Stimulated activated naive CD8-positive, alpha-beta T cell treated with anti-CD3 and anti-CD28 coated beads, Interleukin-15, amount 100 ng/mL, for 72 hours (primary cell): ENCODE data around the gene VCL.
"Not testable (repeated sequence)": the region's sequence is repeated elsewhere in the genome, so short reads cannot be mapped to it uniquely, and the experiment has no call there.

Source experiments
- ATAC-seq: fragments of 150-1000 bp; cut with Tn5 transposase; 2 replicates; pipeline ENCODE4 v1.10.0; 2021; ENCODE audit warnings: mild to moderate bottlenecking, moderate library complexity
- DNase-seq, 2 donors: peaks; one replicate each; pipeline ENCODE4 v3.0.0; 2021 to 2022
- H3K27ac Mint-ChIP-seq, 2 donors: one replicate each; pipeline ENCODE4 v1.8.0; 2022; ENCODE audit warnings: mild to moderate bottlenecking in 2 of 2, mixed read lengths in 2 of 2, moderate library complexity in 2 of 2
- H3K27me3 Mint-ChIP-seq: one replicate; pipeline ENCODE4 v1.8.0; 2022; ENCODE audit warnings: mixed read lengths
- H3K4me1 Mint-ChIP-seq: one replicate; pipeline ENCODE4 v1.8.0; 2022; ENCODE audit warnings: mild to moderate bottlenecking, mixed read lengths
- H3K4me3 Mint-ChIP-seq, 2 donors: one replicate each; pipeline ENCODE4 v1.8.0; 2022; ENCODE audit warnings: mild to moderate bottlenecking in 2 of 2, mixed read lengths in 2 of 2, moderate library complexity in 1 of 2
- H3K9me3 Mint-ChIP-seq, 2 donors: one replicate each; pipeline ENCODE4 v1.8.0; 2022; ENCODE audit warnings: mixed read lengths in 2 of 2

Gene VCL

GRCh38 chr10:74146980-74147379 lies 149.1 kb downstream of the VCL start:
- not testable (repeated sequence) for H3K27ac Mint-ChIP-seq, H3K9me3 Mint-ChIP-seq, H3K27me3 Mint-ChIP-seq, ATAC-seq, DNase-seq, H3K4me3 Mint-ChIP-seq
- H3K4me1 Mint-ChIP-seq: peaks cover 35% of the 10 kb centered on the region

GRCh38 chr10:74150204-74150989 lies 152.5 kb downstream of the VCL start, which contains the start of gene AP3M1:
TSS of gene AP3M1 (minus strand) at chr10:74150828. CDS start at chr10:74138379, 12,449 bp downstream.
- Mint-ChIP-seq H3K9me3 (no peaks in the 10 kb centered on the region), H3K27ac (no peak within 1 kb of the TSS), H3K4me1 (peaks cover 59% of the 10 kb centered on the region), H3K4me3 (no peak within 1 kb of the TSS), H3K27me3 (no peaks in the 10 kb centered on the region)
- peak in 1 of 2 donors; percentile 83 for DNase-seq
- ATAC-seq: peak; percentile 78

GRCh38 chr10:74150990-74151878 lies 153.3 kb downstream of the VCL start, which contains the start of gene ADK:
TSS of gene ADK (plus strand) at chr10:74151221. CDS start at chr10:74151279, 58 bp downstream.
- peak; percentile 97 for ATAC-seq
- peak within 1 kb of the TSS in 1 of 2 donors; percentile 63 for H3K27ac Mint-ChIP-seq
- H3K4me1 Mint-ChIP-seq: peaks cover 57% of the 10 kb centered on the region
- DNase-seq: peak; percentile 99
- H3K9me3 Mint-ChIP-seq: no peaks in the 10 kb centered on the region
- H3K4me3 Mint-ChIP-seq: no peak within 1 kb of the TSS
- H3K27me3 Mint-ChIP-seq: no peaks in the 10 kb centered on the region

GRCh38 chr10:74151879-74152722 lies 154.2 kb downstream of the VCL start:
- H3K27me3 Mint-ChIP-seq: no peaks in the 10 kb centered on the region
- no peak for DNase-seq
- ATAC-seq: no peak
- no peaks in the 10 kb centered on the region for H3K9me3 Mint-ChIP-seq
- H3K27ac Mint-ChIP-seq: peak overlapping the region in 1 of 2 donors; percentile 63
- H3K4me3 Mint-ChIP-seq: peak overlapping the region in 1 of 2 donors; percentile 31
- H3K4me1 Mint-ChIP-seq: peaks cover 58% of the 10 kb centered on the region

GRCh38 chr10:74153123-74153522 lies 155.2 kb downstream of the VCL start:
- ATAC-seq: no peak
- no peaks in the 10 kb centered on the region for H3K9me3 Mint-ChIP-seq
- peaks cover 50% of the 10 kb centered on the region for H3K4me1 Mint-ChIP-seq
- no peak overlapping the region for H3K27ac Mint-ChIP-seq
- H3K27me3 Mint-ChIP-seq: no peaks in the 10 kb centered on the region
- DNase-seq: no peak
- peak overlapping the region; percentile 5 to 24 for H3K4me3 Mint-ChIP-seq

- H3K9me3 Mint-ChIP-seq: no peaks in the 10 kb centered on the region
- H3K27ac Mint-ChIP-seq: no peak overlapping the region
- ATAC-seq: no peak
- peak overlapping the region in 1 of 2 donors; percentile 27 for H3K4me3 Mint-ChIP-seq
- no peaks in the 10 kb centered on the region for H3K27me3 Mint-ChIP-seq
- DNase-seq: no peak
- peaks cover 45% of the 10 kb centered on the region for H3K4me1 Mint-ChIP-seq
These were observed 155.8 kb downstream of the VCL start for GRCh38 chr10:74153676-74154075.

- no peak overlapping the region for H3K27ac Mint-ChIP-seq
- ATAC-seq: no peak
- H3K4me1 Mint-ChIP-seq: peaks cover 43% of the 10 kb centered on the region
- no peaks in the 10 kb centered on the region for H3K9me3 Mint-ChIP-seq
- no peak for DNase-seq
- no peak overlapping the region for H3K4me3 Mint-ChIP-seq
- H3K27me3 Mint-ChIP-seq: no peaks in the 10 kb centered on the region
These were observed 159.0 kb downstream of the VCL start for GRCh38 chr10:74156919-74157289.

GRCh38 chr10:74160013-74160412 lies 162.1 kb downstream of the VCL start:
- no peak overlapping the region for H3K4me3 Mint-ChIP-seq
- H3K27ac Mint-ChIP-seq: no peak overlapping the region
- DNase-seq (no peak), ATAC-seq (no peak)
- H3K27me3 Mint-ChIP-seq: no peaks in the 10 kb centered on the region
- peaks cover 31% of the 10 kb centered on the region for H3K4me1 Mint-ChIP-seq
- H3K9me3 Mint-ChIP-seq: no peaks in the 10 kb centered on the region

- no peaks in the 10 kb centered on the region for H3K27me3 Mint-ChIP-seq
- ATAC-seq (no peak), DNase-seq (no peak)
- no peak overlapping the region for H3K4me3 Mint-ChIP-seq
- H3K9me3 Mint-ChIP-seq: no peaks in the 10 kb centered on the region
- H3K4me1 Mint-ChIP-seq: peaks cover 26% of the 10 kb centered on the region
- H3K27ac Mint-ChIP-seq: peak overlapping the region in 1 of 2 donors; percentile 3
These were observed 165.6 kb downstream of the VCL start for GRCh38 chr10:74163319-74164068.

GRCh38 chr10:74164716-74165529 lies 167.0 kb downstream of the VCL start:
- DNase-seq (no peak), ATAC-seq (no peak)
- H3K27me3 Mint-ChIP-seq: no peaks in the 10 kb centered on the region
- H3K27ac Mint-ChIP-seq: peak overlapping the region in 1 of 2 donors; percentile 58
- H3K4me1 Mint-ChIP-seq: peaks cover 38% of the 10 kb centered on the region
- H3K4me3 Mint-ChIP-seq: peak overlapping the region in 1 of 2 donors; percentile 20
- no peaks in the 10 kb centered on the region for H3K9me3 Mint-ChIP-seq

- peaks cover 38% of the 10 kb centered on the region for H3K4me1 Mint-ChIP-seq
- DNase-seq (no peak), ATAC-seq (no peak)
- H3K27me3 Mint-ChIP-seq: no peaks in the 10 kb centered on the region
- H3K4me3 Mint-ChIP-seq: no peak overlapping the region
- H3K9me3 Mint-ChIP-seq: no peaks in the 10 kb centered on the region
- peak overlapping the region in 1 of 2 donors; percentile 26 for H3K27ac Mint-ChIP-seq
These were observed 167.6 kb downstream of the VCL start for GRCh38 chr10:74165530-74165901.

GRCh38 chr10:74167443-74167842 lies 169.5 kb downstream of the VCL start:
- Mint-ChIP-seq H3K4me1 (peaks cover 38% of the 10 kb centered on the region), H3K9me3 (no peaks in the 10 kb centered on the region), H3K4me3 (no peak overlapping the region), H3K27ac (no peak overlapping the region), H3K27me3 (no peaks in the 10 kb centered on the region)
- ATAC-seq (no peak), DNase-seq (no peak)
